Embryonic facial prominence (tissue), 1 donor: ENCODE data around the gene HECA.
A peak's percentile ranks its signal among the peaks of the same experiment; 100 is the strongest.
"Not testable (repeated sequence)": the region's sequence is repeated elsewhere in the genome, so short reads cannot be mapped to it uniquely, and the experiment has no call there.

Source experiments
- DNase-seq: peaks from one replicate; pipeline ENCODE4 v3.0.0-alpha.2; 2016; ENCODE audit errors: extremely low spot score

Gene HECA, protein sequence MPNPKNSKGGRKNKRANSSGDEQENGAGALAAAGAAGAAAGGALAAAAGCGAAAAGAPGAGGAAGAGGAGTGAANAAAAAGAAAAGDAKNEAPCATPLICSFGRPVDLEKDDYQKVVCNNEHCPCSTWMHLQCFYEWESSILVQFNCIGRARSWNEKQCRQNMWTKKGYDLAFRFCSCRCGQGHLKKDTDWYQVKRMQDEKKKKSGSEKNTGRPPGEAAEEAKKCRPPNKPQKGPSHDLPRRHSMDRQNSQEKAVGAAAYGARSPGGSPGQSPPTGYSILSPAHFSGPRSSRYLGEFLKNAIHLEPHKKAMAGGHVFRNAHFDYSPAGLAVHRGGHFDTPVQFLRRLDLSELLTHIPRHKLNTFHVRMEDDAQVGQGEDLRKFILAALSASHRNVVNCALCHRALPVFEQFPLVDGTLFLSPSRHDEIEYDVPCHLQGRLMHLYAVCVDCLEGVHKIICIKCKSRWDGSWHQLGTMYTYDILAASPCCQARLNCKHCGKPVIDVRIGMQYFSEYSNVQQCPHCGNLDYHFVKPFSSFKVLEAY

DNA sequence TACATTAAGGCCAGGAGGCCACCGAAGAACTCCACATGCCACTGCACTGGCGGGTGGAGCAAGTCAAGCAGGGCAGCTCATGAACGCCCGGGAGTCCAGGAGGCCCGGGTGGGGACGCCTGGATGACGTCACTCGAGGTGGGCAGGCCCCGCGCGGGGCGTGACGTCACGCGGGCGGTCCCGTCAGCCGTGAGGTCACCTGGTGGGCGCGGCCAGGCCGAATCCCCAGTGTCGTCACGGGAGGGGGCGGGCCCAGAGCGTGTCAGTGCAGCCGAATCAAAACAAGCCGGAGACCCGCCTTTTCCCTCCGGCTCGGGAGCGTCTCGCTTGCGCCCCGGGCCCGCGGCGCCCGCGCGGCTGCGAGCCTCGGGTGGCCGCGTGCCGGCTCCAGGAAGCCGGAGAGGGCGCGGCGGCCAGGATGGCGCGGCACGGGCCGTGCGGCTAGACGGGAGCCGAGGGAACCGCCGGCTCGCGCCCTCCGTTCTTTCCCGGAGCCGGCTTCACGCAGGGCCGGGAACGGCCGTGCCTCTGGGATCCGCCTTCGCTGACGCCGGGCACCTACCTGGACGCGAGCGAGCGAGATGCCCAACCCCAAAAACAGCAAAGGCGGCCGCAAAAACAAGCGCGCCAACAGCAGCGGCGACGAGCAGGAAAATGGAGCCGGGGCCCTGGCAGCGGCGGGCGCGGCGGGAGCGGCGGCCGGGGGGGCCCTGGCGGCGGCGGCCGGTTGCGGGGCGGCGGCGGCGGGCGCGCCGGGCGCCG lies at the start of gene HECA:
Gene HECA, plus strand, starts transcription at position 264 of the 761 bp plus-strand sequence. Its CDS starts 317 bp downstream, at position 581.
- peak; percentile 85 for DNase-seq

DNA sequence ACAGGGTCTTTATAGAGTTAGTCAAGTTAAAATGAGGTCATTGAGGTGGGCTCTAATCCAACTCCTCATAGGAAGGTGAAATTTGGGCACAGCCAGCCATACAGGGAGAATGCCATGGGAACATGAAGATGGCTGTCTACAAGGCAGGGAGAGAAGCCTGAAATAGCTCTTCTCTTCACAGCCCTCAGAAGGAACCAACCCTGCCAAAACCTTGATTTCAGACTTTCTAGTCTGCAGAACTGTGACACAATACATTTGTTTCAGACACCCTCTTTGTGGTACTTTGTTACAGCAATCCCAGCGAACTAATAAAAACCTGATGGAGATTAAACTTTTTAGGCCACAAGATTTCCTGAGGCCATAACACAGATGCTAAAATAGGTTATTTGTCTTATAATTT lies 43.1 kb upstream of the HECA start:
- no peak for DNase-seq

DNA sequence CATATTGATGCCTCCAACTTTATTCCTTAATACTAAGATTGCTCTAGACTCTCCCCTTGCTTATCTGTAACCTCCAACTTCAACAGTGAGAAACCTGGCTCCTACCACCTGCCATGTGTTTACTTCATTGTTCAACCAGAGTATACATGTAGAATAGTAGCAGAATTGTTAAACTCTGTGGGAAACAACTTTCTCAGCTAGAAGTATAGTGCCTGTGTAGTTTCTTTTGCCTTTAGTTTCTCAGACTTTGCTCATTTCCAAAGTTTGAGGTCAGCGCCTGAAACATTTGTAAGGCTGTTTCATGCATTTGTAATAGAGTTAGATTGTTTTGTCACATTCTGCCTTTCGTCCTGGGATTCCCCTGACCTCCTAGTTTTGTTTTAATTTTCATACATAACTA lies 34.9 kb upstream of the HECA start:
- DNase-seq: no peak

DNA sequence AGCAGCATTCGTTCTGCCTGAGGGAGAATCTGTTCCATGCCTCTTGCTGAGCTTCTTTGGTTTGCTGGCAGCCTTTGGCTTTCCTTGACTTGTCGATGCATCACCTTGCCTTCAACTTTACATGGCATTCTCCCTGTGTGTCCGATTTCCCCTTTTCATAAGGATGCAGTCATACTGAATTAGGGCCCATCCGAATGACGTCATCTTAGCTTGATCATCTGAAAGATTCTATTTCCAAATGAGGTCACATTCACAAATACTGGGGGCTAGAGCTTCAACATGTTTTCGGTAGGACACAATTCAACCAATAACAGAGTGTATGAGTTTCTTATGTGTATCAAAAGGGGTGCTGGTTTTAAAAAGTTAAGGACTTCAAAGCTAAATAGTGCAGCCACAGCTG lies 27.8 kb upstream of the HECA start:
- DNase-seq: no peak

DNA sequence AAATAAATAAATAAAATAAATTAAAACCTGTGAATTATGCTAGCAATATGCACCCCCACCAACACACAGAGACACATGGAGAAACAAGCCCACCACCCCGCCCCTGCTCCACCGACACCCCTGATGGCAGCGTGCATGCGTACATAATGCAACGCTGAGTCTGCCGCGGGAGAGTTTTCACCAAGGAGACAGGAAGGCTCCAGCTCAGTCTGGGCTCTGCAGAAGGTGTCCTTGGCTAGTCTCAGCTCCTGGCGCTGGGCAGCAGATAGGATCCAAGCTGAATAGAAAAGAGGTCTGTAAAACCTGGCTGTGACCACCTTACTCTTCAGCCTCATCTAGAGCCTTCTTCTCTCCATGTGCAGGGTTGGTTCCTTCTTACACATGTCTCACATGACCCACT lies 26.5 kb upstream of the HECA start:
- no peak for DNase-seq

DNA sequence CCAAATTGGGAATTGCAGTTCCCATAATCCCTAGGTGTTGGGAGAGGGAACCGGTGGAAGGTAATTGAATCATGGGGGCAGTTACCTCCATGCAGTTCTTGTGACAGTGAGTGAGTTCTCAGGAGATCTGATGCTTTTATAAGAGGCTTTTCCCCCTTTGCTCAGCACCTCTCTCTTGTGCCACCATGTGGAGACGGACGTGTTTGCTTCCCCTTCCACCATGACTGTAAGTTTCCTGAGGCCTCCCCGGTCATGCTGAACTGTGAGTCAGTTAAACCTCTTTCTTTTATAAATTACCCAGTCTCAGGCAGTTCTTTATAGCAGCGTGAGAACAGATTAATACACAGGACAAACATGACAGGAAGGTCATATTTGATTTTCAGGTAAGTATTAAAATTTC lies 25.3 kb upstream of the HECA start:
- DNase-seq: no peak

DNA sequence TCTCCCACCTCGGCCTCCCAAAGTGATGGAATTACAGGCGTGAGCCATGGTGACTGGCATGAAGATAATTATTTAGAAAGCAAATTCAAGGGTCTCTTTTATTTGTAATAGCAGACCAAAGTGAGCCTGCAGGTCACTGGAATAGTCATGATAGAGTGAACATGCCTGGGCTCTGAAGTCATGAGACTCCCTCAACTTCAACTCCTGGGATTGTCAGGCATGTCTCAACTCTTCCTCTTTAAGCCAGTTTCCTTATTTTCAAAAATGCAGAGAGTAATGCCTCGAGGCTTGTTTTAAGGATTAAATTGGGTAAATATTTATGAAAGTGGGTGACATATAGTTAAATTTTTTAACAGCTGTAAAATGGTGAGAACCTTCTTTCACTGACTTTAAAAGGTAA lies 22.7 kb upstream of the HECA start:
- DNase-seq: no peak

DNA sequence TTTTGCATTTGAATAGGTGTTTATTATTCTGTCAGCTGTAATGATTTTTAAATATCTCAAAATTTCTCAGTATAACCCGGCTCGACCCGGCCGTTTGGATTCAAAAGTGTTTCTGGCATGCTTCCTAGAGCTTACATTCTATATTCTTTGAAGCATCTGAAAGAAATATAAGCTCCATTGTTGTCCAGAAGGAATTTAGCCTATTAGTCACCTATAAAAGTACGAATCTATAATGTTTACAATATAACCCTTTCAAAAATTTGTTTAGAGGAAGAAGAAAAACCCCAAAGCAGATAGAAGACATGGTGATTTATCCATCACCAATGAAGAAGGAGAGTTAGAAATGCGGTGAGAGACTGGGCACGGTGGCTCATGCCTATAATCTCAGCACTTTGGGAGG lies 22.3 kb upstream of the HECA start:
- DNase-seq: no peak

DNA sequence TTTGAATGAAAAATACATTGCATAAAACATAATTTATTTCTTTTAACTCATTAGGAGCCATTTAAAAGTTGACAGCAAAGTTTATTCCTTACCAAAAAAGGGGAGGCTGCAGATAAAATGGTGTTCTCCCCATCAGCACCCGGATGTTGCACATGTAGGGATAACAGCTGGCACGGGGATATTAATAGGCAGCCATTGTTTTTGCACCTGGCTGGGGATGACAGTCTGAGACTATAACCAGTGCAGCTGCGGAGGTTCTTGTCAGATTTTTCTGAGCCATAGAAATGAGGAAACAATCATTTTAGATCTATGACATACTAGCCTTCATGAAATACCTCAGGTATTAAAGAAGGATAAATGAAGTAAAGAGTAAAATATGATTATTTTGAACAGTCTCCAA lies 20.1 kb upstream of the HECA start:
- DNase-seq: no peak

DNA sequence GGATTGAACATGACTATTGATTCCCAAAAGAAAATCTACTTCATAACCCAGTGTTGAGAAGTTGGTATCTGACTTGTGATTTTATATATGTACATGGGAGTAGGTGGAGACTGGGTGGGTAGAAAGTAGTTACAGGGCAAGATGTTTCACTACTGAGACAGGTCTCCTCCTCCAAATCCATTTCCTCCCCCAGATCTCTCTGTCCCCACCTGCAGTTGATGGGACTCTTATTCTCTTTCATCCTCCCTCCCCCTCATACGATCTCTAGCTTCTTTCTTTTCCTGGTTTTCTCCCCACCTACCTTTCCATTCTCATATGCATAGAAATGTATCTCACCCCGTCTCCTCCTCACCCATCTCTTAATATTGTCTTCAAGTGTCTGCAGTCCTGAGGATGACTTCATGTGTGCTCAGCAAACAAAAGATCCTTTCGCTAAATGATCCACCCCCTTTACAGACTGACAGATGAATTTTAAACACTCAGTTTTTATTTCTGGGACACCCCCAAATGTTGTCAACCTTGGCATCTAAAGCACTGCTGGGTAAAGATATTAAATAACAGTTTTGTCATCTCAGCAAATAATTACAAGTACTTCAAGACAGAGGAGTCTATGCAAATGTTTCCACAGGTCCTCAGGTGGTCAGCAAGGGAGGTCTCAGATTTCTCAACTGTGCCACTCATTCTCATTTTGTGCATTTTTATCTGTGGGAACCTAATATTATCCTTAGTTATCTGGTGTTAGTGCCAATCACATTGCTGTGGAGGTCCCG lies 18.7 kb upstream of the HECA start:
- DNase-seq: no peak

DNA sequence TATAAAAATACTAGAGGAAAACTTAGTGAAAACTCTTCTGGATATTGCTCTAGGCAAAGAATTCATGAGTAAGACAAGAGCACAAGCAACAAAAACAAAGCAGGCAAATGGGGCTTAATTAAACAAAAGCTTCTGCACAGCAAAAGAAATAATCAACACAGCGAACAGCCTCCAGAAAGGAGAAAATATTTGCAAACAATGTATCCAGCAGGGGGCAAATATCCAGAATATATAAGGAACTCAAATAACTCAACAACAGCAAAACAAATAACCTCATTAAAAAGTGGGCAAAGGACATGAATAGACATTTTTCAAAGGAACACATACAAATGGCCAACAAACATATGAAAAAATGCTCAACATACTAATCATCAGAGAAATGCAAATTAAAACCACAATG lies 17.1 kb upstream of the HECA start:
- DNase-seq: no peak

DNA sequence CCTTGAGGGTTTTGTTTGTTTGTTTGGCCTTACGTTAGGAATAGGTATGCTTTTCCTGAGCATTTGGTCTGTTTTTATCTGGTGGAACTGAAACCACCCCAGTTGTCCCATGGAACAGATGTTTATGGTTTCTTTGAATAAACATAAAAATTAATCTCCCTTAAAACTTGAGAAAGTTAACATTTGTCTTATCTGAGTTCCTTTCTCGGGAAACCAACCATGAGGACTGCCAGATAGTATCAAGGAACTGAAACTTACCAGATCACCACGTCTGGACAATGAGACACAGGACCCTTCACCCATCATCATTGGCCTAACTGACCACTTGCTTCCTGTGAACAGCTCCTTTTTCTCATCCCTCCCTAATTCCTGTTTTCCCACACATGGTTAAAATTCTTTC lies 15.3 kb upstream of the HECA start:
- DNase-seq: no peak

DNA sequence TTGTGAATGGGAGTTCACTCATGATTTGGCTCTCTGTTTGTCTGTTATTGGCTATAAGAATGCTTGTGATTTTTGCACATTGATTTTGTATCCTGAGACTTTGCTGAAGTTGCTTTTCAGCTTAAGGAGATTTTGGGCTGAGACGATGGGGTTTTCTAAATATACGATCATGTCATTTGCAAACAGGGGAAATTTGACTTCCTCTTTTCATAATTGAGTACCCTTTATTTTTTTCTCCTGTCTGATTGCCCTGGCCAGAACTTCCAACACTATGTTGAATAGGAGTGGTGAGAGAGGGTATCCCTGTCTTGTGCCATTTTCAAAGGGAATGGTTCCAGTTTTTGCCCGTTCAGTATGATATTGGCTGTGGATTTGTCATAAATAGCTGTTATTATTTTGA lies 12.1 kb upstream of the HECA start:
- not testable (repeated sequence) for DNase-seq

DNA sequence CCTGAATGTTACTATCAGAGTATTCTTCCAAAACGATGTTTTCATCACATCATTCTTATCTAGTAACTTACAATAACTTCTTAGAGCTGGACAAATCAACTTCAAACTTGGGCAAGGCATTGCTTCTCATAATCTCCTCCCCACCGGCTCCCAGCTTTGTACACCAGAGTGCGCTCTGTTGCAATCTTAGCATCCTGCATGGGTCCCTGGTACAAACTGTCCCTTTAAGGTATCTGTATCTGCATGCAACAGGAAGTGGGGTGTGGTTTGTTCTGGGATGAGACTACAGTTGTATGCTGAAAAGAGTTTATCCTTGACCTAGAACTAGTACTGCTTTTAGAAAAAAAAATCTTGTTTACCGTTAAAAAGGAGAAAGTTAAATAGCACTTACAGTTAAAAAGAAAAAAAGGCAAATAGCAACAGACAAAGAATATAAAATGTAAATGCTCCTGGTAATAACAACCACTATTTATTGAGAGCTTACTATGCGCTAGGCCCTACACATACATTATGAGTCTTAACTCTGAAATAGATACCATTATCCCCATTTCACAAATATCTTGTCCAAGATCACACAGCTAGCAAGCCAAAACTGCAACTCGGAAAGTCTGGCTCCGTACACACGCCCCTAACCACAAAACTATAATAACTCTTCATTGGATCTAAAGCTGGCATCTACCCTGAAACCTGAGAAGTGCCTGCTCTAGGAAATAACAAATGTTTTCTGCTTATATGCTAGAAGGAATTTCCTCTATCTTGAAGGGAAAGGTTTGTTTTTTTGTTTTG lies 9.8 kb upstream of the HECA start:
- peak; percentile 5 for DNase-seq

DNA sequence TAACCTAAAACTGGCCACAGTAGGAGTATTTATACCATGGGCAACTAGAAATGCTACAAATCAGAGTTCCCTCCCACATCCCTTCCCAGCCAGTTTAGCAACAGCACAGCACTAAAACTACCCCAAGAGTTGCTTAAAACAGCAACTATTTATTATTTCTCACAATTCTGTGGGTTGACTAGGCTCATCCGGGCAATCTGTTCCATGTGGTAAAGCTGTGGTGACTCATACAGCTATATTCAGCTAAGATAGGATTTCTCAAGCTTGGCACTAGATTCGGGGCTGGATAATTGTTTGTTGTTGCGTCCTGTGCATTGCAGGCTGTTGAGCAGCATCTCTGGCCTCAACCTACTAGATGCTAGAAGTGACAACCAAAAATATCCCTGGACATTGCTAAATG lies 8.6 kb upstream of the HECA start:
- no peak for DNase-seq

DNA sequence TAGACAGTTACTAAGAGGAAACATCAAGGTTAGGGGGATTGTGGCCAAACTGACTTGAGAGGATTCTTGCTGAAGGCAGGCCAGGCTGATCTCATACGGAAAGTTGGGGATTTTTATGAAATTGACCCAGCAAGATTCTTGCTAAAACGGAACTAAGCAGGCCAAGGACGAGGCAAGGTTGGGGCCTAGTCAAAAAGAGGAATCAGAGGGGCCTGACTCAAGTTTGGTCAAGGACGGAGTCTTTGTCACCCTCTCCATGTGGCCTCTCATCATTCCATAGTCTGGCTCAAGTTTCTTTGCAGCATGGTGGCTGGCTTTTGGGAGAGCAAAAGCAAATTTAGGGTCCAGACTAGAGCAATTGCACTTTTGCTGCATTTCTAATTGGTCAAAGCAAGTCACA lies 7.9 kb upstream of the HECA start:
- no peak for DNase-seq

DNA sequence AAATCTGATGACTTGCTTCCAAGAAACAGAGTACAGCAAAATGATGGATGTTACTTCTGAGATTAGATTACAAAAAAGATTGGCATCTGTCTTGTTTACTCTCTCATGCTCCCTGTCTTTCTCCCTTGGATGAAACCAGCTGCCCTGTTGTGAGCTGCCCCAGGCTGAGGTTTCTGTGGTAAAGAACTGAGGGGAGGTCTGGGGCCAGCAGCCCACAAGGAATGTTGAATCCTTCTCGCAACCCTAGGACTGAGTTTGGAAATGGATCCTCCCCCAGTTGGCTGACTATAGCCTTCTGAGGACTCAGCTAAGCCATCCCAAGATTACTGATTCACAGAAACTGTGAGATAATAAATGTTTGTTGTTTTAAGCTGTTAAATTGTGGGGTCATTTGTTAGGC lies 5.6 kb upstream of the HECA start:
- no peak for DNase-seq

DNA sequence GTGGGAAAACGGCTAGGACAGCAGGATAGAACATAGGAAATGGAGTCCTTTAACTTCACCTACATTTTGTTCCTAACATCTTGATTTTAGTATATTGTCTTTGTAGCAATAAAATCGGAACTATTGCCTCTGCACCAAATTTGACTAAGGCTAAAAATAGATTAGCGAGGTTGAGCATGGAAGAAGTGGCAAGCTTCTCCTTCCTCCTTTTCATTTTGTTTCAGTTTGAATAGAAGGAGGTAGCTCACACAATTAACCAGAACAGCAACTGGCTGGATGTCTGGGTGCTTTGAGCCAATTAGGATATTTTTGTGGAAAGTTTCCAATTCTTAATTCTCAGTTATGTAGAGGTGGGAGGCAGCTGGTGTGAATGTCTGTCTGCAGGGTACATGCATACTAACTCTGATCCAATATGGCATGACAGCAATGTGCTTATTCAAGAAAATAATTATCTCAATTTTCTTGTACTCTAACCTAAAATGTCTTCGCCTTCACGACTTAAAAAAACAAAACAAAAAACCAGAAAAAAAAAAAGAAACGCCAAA lies 3.1 kb upstream of the HECA start:
- no peak for DNase-seq

DNA sequence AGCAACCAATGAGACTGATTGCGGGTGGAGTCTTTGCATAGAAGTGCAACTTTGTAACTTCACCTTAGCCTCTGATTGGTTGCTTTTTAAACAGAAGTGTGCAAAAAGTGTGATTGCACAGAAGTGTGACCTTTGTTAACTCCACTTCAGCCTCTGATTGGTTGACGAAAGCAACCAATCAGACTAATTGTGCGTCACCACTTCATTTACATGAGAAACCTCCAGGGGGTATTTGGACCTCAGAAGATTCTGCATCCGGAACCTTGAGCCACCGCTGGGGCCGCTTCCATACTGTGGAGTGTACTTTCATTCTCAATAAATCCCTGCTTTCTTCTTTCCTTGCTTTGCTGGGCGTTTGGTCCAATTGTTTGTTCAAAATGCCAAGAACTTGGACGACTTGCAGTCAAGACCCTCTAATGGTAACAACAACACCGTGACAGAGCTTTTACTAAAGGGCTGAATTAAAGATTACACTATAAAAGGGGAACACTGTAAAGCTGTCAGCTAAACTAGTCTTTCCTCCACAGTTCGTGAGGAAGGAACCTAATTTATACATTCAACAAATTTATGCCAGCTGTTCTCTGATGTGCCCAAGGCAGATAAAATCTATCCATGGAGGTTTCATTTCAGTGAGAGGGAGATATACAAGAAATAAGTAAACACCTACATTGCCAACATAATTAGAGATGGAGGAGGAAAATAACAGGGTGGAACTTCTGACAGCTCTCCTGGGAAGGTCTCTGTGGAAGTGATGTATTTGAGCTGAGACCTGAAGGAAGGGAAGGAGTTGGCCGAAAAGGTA lies 1.4 kb upstream of the HECA start:
- no peak for DNase-seq

DNA sequence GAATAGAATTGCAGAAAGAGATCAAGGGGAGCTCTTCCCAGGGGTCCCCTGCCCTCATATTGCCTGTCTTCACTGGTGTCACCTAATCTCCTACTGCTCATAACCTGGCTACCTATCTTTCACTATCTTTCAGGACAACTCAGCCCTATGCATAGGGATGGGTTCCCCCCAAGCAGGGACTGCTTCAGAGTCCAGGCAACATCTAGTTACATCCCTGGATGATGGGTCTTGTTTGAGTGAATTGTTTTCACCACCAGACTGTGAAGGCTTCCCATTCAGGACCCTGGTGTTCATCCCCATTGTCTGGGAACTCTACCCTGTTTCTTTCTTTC lies 850 bp upstream of the HECA start:
- DNase-seq: no peak
